CD4-positive, alpha-beta T cell treated with Interleukin-2 at 100 ng/mL for 4 hours (primary cell): Measurements from ENCODE around the gene GNAL.
A peak's percentile ranks its signal among the peaks of the same experiment; 100 is the strongest.

Experiments
- DNase-seq: peaks from one replicate; pipeline ENCODE4 v3.0.0-alpha.2; 2020; ENCODE audit warnings: low spot score

GNAL gene

DNA sequence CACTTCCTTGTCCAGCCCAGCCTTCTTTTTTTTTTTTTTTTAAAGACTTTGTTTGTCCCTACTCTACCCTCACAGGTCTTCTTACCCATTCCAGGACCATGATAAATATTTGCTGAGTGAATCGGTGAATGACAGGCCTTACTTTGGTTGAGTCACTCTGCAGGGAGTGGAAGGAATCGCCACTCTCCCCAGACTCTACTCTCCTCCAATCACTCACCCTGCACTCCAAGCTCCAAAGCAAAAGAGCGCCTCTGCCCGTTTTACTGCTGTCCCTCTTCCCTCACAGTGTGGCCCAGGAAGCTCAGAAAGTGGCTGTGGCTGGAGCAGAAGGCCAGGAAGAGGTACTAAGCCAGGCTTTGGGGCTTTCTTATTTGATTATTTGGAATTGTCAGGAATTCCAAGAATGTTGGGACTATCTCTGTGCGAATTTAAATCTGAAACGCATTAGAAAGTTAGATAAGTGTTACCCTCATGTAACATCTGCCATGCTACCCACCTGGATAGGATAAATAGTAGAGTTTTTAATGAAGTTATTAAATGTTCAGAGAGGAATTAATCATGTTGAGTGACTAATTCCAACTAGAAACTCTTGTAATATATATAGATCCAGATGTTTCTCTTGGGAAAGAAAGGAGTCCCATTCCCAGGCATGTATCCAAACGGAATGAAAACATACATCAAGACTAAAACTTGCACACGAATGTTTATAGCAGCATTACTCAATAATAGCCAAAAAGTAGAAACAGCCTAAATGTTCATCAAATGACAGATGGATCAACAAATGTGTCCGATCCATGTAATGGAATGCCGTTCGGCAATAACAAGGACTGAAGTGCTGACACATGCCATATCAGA, 119.2 kb downstream of the GNAL start:
- no peak for DNase-seq

DNA sequence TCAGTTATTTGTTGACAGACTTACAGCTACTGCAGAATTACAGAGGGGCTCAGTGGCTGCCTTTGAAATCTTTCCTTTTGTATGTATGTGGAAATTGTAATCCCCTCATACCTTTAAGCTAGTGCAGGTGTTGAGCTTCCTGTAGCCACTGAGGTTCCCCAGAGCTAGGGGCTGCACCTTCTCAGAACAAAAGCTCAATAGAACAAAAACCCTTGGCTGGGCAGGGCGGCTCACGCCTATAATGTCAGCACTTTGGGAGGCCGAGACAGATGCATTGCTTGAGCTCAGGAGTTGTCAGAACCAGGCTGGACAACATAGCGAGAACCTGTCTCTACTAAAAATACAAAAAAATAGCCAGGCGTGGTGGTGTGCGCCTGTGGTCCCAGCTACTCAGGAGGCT, 120.8 kb downstream of the GNAL start:
- no peak for DNase-seq

DNA sequence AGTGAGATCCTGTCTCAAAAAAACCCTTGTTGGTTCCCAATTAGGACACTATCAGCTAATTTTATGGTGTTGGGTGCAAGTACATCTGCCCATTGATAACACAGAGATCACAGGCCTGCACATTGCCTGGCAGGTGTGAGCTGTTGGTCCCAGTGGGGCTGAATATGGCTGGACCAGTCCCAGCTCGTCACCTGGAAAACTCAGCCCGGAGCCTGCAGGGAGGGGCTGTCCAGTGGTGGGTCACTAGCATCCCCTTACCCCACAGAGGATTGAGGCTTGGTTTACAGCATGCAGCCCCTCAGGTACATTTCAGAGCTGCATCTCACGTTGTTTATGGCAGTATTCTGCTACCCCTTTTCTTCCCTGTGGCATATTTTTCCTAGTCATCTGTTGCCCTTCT, 121.3 kb downstream of the GNAL start:
- DNase-seq: no peak

DNA sequence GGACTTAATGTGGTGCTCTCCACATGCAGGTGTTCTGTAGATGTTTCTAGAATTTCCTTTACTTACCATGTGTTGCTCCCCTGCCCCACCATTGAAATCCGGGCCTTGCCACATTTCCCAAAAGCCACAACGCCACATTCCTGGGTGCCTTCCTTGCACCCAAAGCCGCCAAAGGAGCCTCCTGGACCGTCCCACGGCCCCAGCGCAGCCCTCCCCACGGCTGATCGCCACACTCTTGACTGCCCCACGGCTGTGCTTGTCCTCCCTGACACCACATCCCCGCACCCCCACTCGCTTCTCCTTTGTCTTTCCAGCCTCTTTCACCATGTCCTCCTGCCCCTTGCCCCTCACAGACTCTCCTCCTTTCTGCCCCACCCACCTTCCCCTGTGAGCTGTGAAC, 121.9 kb downstream of the GNAL start:
- DNase-seq: no peak

DNA sequence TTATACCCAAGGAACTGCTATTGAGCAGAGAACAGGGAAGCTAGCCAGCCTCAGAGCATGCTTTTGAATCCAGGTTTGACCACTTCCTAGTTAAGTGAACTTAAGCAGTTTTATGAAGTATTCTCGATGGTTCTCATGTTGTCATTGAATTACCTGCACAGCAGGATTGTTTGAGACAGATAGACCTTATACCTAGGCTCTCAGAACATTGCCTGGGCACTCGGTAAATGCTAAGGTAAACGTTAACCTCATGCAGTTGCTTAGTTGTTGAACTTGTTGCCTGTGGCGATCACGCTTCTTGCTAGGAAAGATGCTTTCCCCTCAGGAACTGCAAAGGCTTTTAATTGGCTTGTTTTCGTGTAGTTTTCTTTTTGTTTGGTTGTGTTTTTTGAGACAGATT, 128.2 kb downstream of the GNAL start:
- no peak for DNase-seq

DNA sequence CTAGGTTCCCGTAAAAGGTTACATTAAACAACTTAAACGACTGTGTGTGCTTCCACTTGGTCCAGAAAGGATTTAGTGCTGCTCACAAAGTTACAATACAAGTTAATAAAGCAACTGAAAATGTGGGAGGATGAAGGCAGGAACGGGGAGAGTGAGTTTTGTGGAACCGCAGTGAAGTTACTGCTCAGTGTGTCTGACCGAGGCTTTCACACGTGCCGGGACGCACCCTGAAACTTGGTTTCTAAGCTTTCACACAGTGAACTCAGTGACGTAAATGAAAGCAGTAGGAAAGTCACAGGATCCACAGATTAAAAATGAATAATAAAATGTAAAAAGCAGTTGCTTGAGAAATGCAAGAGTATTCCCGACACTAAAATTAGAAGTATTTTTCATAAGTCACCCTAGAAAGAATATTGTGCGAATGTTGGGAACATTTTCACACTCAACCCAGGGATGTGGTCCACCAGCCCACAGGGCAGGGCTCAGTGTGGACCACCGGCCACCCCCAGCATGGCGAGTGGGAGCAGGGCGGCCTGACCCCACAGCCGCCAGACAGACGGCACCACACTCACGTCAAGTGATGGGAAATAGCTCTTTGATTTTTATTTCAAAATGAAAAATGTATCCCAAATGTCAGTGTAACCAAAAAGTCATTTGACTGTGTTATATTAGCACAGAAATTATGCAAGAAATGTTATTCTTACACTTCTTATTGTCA, 129.6 kb downstream of the GNAL start:
- DNase-seq: peak; percentile 4

DNA sequence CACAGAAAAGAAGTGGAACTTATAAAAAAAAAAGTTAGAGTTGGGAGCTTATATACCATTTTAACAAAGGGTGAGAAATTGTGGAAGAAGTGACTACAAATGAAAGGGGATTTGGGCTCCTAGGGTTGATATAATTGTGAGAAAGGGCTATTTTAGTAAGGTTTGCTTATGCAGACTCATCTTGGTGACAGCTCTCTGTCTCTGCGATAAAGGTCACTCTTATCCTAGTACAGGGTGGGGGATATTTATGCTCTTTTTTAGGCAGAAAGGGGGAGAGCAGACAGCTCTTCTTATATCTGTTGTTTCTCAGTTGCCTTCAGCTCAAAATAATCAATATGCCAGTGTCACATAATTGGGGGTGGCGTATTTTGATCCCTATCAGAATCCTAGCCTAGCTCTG, 130.9 kb downstream of the GNAL start:
- DNase-seq: no peak

DNA sequence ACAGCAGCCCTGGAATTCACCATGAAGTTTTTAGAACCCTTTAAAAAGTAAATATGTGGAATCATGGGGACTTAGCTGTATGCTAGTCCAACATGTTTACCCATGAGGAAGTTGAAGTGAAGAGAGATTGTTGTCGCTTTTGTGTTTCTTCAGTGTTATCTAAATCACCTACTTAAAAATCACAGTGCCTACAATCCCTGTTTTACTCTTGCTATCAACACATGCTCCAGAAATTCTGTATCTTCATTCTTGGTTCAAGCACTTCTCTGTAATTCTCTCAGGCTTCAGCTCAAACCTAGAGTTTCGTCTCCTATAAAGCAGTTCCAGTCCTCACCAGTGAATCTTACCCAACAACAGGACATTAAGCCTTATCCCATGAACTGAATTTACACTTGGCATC, 131.6 kb downstream of the GNAL start:
- no peak for DNase-seq

DNA sequence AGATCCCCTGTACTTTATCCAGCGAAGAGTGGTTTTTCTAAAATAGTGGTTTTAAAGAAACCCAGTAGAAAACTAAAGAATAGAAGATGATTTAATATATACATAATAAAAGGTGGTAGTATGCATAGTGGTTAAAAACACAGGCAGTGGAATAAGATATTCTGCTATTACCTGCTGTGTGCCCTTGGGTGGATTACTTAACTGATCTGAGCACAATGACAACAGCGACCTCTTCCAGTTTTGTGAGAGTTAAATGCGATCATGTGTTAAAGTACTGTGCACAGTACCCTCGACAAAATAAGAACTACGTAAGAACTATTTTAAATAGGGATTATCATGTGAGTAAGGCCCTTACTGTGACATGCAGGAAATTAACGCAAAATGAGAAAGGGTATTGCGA, 132.1 kb downstream of the GNAL start:
- no peak for DNase-seq

DNA sequence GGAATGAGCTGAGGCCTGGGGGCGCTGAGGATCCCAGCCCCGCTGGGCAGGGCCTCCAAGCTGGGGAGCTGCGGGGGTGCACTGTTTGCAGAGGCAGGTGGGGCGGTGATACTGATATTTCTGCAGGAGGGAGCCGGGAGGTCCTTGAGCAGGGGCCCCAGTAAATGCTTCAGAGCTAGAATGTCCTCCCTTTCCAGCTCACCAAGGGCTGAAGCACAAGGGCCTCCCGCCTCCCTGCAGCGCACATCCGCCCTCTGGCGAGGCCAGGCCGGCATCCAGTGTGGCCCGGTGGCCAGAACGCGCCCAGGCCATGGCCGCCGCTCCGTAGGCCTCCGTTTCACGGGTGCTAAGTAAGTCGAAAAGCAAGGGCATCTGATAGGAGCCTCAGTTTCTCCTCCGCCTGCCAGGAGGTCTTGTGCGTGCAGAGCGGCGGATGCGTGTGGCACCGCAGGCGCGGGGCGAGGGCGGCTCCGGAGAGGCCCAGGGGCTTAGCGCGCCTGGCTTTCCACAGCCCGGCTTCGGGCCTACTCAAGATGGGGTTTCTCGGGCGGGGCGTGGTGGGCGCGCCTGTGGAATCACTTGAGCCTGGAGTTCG, 132.7 kb downstream of the GNAL start:
- no peak for DNase-seq

DNA sequence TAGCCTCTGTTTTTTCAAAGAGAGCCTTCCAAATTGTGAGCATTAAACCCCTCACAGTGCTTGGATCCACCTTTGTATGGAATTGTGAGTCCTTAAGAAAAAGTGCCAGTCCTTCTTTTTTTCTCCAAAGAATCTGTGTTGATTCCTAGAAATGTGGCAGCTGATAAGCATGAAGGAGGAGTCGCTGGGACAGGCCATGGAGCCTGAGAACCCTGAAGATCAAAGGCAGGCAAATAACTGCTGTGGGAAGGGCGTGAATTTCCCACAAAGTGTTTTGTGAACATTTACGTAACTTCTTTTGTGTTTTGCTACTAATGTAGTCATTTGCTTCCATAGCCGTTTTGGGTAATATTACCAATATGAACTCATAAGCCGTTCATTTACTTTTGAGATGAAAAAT, 134.5 kb downstream of the GNAL start:
- no peak for DNase-seq

DNA sequence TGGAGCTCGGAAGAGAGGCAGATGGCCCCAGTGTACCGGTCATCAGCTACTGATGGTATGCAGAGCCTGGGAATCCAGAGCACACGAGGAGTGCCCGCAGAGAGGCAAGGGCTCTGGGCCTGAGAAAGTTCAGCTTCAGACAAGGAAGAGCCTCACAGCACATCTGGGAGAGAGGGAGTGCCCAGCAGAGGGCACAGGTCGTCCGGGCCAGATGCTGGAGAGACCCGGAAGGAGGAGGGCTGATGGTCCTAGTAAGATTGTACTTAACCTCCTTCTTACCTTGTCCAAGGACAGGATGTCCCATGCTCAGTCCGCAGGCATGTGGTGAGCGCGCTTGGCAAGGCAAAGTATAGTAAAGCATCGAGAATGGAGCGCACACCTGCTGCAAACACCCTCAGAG, 137.8 kb downstream of the GNAL start:
- no peak for DNase-seq

DNA sequence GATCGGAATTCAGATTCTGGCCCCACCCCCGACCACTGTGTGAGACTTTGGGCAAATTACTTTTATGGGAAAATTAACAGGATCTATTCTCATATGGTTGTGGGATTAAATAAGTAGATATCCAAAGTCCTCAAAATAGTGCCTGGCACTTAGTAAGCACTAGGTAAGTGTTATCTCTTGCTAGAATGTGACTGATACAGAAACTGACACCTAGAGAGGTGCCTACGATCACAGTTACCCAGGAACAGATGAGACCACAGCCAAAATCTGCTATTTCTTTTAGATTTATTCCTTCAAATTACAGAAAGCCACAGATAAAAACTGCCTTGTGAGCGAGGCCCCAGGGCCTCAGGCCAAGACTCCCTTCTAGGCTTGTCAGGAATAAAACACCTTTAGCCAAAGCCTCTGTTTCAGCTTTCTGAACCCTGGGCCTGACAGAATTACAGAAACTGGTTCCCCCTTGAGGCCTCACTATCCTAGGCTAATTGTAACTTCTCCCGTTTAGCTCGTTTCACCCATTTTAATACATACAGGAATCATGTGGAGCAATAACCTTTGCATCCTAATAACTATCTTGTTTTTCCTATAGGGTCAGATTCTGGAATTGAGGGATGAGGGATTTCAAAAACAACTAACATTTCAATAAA, 139.8 kb downstream of the GNAL start:
- no peak for DNase-seq

DNA sequence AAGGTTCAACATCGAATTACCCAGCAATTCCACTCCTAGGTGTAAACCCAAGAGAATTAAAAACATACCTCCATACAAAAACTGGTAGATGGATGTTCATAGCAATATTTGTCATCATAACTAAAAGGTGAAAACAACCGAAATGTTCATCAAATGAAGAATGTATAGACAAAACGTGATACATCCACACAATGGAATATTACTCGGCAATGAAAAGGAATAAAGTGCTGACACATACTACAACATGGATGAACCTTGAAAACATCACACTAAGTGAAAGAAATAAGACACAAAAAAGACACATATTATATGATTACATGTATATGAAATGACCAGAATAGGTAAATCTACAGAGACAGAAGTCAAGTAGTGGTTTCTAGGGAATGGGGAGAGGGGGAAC, 141.5 kb downstream of the GNAL start:
- no peak for DNase-seq

DNA sequence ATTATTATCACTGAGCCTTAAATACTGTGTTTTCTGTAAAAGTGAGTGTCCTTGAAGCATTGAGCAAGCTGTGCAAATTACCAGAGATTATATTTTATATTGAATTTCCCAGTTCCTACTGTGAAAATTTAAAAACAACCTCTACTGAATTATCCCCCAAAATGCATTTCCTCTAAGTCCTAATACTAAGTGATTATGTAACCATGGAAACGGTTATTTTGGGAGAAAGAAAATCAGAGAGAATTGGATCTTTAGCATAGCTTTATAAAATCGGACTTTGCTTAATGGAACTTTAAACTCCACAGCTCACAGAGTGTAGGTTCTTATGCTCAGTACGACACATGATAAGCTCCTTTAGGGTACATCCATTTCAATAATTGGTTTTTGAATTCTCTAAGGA, 142.9 kb downstream of the GNAL start:
- no peak for DNase-seq

DNA sequence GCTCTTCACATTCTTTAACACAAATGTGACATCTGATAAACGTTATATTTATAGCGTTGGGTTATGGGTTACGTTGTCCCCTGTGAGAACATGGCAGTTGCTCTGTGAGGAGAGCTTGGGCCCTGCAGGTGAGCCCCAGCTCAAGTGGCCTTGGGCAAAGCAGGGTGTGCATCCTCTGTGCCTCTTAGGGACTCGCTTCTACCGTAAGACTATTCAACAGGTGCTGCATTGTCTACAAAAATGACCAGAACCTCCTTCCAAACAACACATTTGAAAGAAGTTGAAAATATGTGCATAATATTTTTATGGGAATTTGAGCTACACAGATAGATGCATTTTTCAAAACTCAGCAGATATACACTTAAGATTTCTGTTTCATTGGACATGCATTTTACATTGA, 145.7 kb downstream of the GNAL start:
- DNase-seq: no peak

DNA sequence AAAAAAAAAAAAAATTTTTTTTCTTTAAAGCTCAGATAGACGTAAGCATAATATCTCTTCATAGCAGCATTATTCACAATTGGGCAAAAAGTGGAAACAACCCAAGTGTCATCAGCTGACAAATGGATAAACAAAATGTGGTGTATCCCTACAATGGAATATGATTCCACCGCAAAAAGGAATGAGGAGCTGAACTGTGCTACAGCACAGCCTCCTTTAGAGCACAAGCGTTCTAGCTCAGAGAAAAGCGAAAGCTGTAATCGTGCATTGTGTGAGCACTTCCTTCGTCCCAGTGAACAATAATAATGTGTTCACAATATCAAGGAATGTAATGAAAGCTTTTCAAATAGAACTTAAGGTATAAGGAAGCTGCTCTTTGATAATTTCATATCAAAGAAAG, 150.5 kb downstream of the GNAL start:
- DNase-seq: no peak

DNA sequence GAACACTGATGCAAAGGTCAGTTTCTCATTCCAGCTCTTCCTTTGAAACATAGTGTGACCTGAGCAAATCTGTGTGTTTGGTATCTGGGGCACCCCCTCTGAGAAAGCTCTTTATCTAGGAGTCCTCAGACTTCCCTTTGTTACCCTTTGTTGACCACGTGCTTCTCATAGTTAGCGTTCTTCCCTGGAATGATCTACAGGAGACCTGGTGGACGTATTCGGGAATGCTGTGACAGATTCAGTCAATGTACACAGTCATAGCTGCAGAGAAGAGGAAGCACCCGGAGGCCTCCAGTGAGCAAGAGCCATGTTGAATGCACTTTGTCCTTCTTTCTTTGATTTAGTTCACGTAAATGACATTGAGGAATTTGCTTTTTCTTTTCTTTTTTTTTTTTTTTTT, 151.4 kb downstream of the GNAL start:
- DNase-seq: no peak

DNA sequence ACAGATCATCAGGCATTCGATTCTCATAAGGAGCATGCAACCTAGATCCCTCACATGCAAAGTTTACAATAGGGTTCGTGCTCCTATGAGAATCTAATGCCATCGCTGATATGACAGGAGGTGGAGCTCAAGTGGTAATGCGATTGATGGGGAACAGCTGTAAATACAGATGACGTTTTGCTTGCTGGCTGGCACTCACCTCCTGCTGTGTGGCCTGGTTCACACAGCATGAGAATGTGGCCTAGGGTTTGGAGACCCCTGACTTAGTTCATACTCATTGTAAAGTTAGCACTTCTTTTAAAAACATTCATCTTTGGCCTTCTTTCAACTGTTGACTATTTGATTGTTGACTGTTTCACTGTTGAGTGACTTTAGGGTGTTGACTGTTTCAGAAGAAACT, 153.5 kb downstream of the GNAL start:
- no peak for DNase-seq

DNA sequence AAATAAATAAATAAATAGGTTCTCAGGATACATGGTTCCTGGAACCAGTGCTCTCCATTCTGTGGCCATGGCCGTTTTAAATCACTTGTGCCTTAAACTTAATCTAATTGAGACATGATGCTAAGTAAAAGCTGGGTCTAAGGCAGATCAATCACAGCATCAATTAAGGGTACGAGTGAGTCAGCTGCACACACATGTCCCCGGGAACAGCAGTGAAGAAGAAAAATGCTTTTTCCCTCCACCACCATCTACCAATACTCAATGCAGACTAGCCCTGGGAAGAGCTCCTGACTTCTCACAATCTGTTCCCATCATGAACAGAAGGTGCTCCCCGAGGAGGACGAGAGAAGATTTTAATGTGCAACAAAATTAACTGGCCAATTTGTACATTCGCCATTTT, 155.4 kb downstream of the GNAL start:
- DNase-seq: no peak

DNA sequence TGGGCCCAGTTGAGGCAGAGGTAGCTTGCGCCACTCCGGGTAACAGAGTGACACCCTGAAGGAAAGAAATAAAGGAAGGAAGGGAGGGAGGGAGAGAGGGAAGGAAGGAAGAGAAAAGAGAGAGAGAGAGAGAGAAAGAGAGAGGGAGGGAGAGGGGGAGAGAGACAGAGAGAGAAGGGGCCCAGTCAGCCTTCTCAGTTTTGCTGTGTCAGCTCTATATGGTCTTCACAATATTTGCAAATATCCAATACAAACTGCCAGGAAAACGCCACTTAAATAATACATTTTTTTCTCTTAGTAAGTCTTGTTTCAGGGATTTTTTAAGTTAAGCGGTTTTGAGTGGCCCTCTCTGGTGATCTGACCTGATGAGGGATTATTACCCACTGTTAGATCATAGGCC, 156.6 kb downstream of the GNAL start:
- DNase-seq: no peak

DNA sequence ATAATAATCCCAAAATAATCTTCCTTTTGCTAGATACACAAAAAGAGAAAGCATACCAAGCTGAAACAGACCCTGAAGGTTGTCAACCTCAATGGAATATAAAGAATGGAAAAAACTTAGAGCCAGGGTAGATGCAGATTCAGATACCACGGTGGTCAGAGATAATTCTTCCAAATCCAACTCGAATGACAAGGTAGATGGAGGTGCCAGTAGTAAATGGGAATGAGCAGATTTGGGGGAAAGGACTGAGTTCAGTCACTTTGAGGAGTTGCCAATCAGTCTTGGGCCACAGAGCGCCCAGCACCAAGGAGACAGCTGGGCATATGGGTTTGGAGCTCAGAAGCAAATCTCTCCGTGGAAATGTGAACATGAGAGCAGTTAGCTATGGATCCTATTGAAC, 158.7 kb downstream of the GNAL start:
- DNase-seq: no peak

DNA sequence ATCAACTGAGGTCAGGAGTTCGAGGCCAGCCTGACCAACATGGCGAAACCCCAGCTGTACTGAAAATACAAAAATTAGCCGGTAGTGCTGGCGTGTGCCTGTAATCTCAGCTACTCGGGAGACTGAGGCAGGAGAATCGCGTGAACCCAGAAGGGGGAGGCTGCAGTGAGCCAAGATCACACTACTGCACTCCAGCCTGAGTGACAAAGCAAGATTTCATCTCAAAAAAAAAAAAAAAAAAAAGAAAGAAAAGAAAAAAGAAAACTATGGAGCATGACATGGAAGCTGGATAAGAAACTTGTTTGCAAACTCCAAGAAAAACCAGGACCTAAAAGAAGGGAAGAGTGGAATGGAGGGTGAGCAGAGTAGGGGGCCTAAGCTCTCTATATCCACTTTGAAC, 160.2 kb downstream of the GNAL start:
- no peak for DNase-seq
